GM13976 (cell line): ENCODE measurements around the gene STAG1.

Source experiments
- DNase-seq: peaks from one replicate; pipeline ENCODE4 v3.0.0; 2012; ENCODE audit warnings: low spot score
- CTCF ChIP-seq: IDR thresholded peaks from 2 replicates; pipeline ENCODE4 v1.5.1; 2012; ENCODE audit warnings: borderline replicate concordance, mild to moderate bottlenecking; ENCODE audit not compliant: insufficient read depth; ENCODE audit errors: extremely low read depth, missing control alignments, control extremely low read depth
- in situ Hi-C: fragments of 300-500 bp; cut with MboI; formaldehyde crosslinking; loops from one replicate; pipeline ENCODE4 v1.12.0; 2022; ENCODE audit warnings: low sequenced_read_pairs, mixed read lengths, inconsistent platforms; ENCODE audit not compliant: unreplicated experiment

The STAG1 gene

GRCh38 chr3:136444581-136444980 lies 307.6 kb downstream of the STAG1 start:
- in situ Hi-C loops: no loop called here
- no peak for TF ChIP-seq CTCF
- no peak for DNase-seq

- in situ Hi-C loops: no loop called here
- no peak for TF ChIP-seq CTCF
- DNase-seq: no peak
These were observed 315.1 kb downstream of the STAG1 start for GRCh38 chr3:136437043-136437442.

GRCh38 chr3:136434429-136434828 lies 317.7 kb downstream of the STAG1 start:
- TF ChIP-seq CTCF: no peak
- in situ Hi-C loops: no loop called here
- no peak for DNase-seq

- DNase-seq: no peak
- in situ Hi-C loops: no loop called here
- TF ChIP-seq CTCF: no peak
These were observed 319.5 kb downstream of the STAG1 start for GRCh38 chr3:136432685-136433084.

GRCh38 chr3:136428167-136428566 lies 324.0 kb downstream of the STAG1 start:
- TF ChIP-seq CTCF: no peak
- DNase-seq: no peak
- in situ Hi-C loops: no loop called here

GRCh38 chr3:136427236-136427635 lies 324.9 kb downstream of the STAG1 start:
- TF ChIP-seq CTCF: no peak
- in situ Hi-C loops: no loop called here

GRCh38 chr3:136414476-136414875 lies 337.7 kb downstream of the STAG1 start:
- no peak for DNase-seq
- TF ChIP-seq CTCF: no peak
- in situ Hi-C loops: no loop called here

More at GRCh38 chr3:136427236-136427635, 324.9 kb downstream of the STAG1 start:
- no peak for DNase-seq
